Activated T-helper 1 cell treated with anti-CD3 and anti-CD28 coated beads, Interleukin-12 subunit alpha, Interleukin-12 subunit beta, Interleukin-2, Interleukin-4 antibody, amounts not matched to agents 30 ng/mL and 10 ng/mL and 1 ng/mL, durations not matched to agents 14 hours and 24 hours and 36 hours (primary cell): Measurements from ENCODE around the gene PPP1R12B. TPM values are rescaled to one million over a fixed set of nuclear protein-coding genes. Genes with fewer than 3 reads are reported as not detected.
"Not testable (repeated sequence)": the region's sequence is repeated elsewhere in the genome, so short reads cannot be mapped to it uniquely, and the experiment has no call there.

Experiments used
- DNase-seq: peaks from one replicate; pipeline ENCODE4 v3.0.0; 2021; ENCODE audit warnings: low spot score
- H3K27ac Mint-ChIP-seq: one replicate; pipeline ENCODE4 v1.8.0; 2021; ENCODE audit warnings: mild to moderate bottlenecking, mixed read lengths
- H3K27me3 Mint-ChIP-seq: one replicate; pipeline ENCODE4 v1.8.0; 2022; ENCODE audit warnings: mild to moderate bottlenecking, moderate library complexity, mixed read lengths; ENCODE audit not compliant: insufficient read depth
- H3K36me3 Mint-ChIP-seq: one replicate; pipeline ENCODE4 v1.8.0; 2021; ENCODE audit warnings: low read depth, mixed read lengths
- H3K4me1 Mint-ChIP-seq: one replicate; pipeline ENCODE4 v1.8.0; 2021; ENCODE audit warnings: low read depth, mixed read lengths
- H3K4me3 Mint-ChIP-seq: one replicate; pipeline ENCODE4 v1.8.0; 2021; ENCODE audit warnings: mild to moderate bottlenecking, moderate library complexity, mixed read lengths
- H3K9me3 Mint-ChIP-seq: one replicate; pipeline ENCODE4 v1.8.0; 2021; ENCODE audit warnings: mixed read lengths
- intact Hi-C: fragments of 100-400 bp; cut with micrococcal nuclease; formaldehyde crosslinking; loops from one replicate; pipeline ENCODE4 v1.15.1; 2024
- total RNA-seq: library from RNA; stranded (reverse); gene quantifications from 2 replicates; pipeline ENCODE4 v1.2.3, GENCODE V29; 2022

Gene PPP1R12B
- total RNA-seq, 1 donor from 2014 or later = 11.1 TPM

- Mint-ChIP-seq H3K36me3 (peaks cover 7% of the 10 kb centered on the region), H3K4me3 (no peak overlapping the region), H3K4me1 (no peaks in the 10 kb centered on the region), H3K9me3 (no peaks in the 10 kb centered on the region), H3K27ac (no peak overlapping the region), H3K27me3 (no peaks in the 10 kb centered on the region)
- intact Hi-C loops = no loop called here
- no peak for DNase-seq
These were observed 150.0 kb downstream of the PPP1R12B start for GRCh38 chr1:202498542-202498941.

- intact Hi-C loops = loop anchor here (5.0 kb wide), 1 partner anchor 72 kb away; no protein-coding TSS in a partner anchor
- not testable (repeated sequence) for H3K4me1 Mint-ChIP-seq
These were observed 151.5 kb downstream of the PPP1R12B start for GRCh38 chr1:202499997-202500396.

GRCh38 chr1:202501281-202501680, 152.8 kb downstream of the PPP1R12B start:
- H3K9me3 Mint-ChIP-seq = no peaks in the 10 kb centered on the region
- H3K36me3 Mint-ChIP-seq = peaks cover 2% of the 10 kb centered on the region
- H3K27ac Mint-ChIP-seq = no peak overlapping the region
- H3K4me3 Mint-ChIP-seq = no peak overlapping the region
- no peaks in the 10 kb centered on the region for H3K27me3 Mint-ChIP-seq
- intact Hi-C loops = loop anchor here (1.0 to 5.0 kb wide), 4 partner anchors 71 to 218 kb away; no protein-coding TSS in a partner anchor
- H3K4me1 Mint-ChIP-seq = no peaks in the 10 kb centered on the region
- DNase-seq = no peak

More at GRCh38 chr1:202499997-202500396, 151.5 kb downstream of the PPP1R12B start:
- not testable (repeated sequence) for H3K4me3 Mint-ChIP-seq, H3K27me3 Mint-ChIP-seq, H3K27ac Mint-ChIP-seq, H3K36me3 Mint-ChIP-seq, H3K9me3 Mint-ChIP-seq, DNase-seq

GRCh38 chr1:202505356-202505755, 156.9 kb downstream of the PPP1R12B start:
- Mint-ChIP-seq H3K9me3 (no peaks in the 10 kb centered on the region), H3K36me3 (no peaks in the 10 kb centered on the region), H3K4me1 (no peaks in the 10 kb centered on the region), H3K4me3 (no peak overlapping the region), H3K27ac (no peak overlapping the region), H3K27me3 (no peaks in the 10 kb centered on the region)
- DNase-seq = no peak
- intact Hi-C loops = no loop called here

GRCh38 chr1:202505880-202506575, 157.5 kb downstream of the PPP1R12B start:
- H3K4me1 Mint-ChIP-seq, H3K4me3 Mint-ChIP-seq, H3K36me3 Mint-ChIP-seq, H3K9me3 Mint-ChIP-seq, intact Hi-C loops, H3K27me3 Mint-ChIP-seq, H3K27ac Mint-ChIP-seq, DNase-seq: not testable (repeated sequence)

- H3K27ac Mint-ChIP-seq, DNase-seq, H3K9me3 Mint-ChIP-seq, H3K36me3 Mint-ChIP-seq, H3K27me3 Mint-ChIP-seq, H3K4me3 Mint-ChIP-seq, H3K4me1 Mint-ChIP-seq, intact Hi-C loops: not testable (repeated sequence)
These were observed 160.4 kb downstream of the PPP1R12B start for GRCh38 chr1:202508863-202509262.

- H3K27ac Mint-ChIP-seq = peak overlapping the region; percentile 13
- intact Hi-C loops, H3K4me3 Mint-ChIP-seq, H3K36me3 Mint-ChIP-seq, H3K4me1 Mint-ChIP-seq, H3K27me3 Mint-ChIP-seq, H3K9me3 Mint-ChIP-seq, DNase-seq: not testable (repeated sequence)
These were observed 165.4 kb downstream of the PPP1R12B start for GRCh38 chr1:202513875-202514274.

GRCh38 chr1:202516434-202516877, 168.0 kb downstream of the PPP1R12B start:
- H3K36me3 Mint-ChIP-seq = no peaks in the 10 kb centered on the region
- intact Hi-C loops = no loop called here
- H3K9me3 Mint-ChIP-seq = no peaks in the 10 kb centered on the region
- no peak for DNase-seq
- H3K27ac Mint-ChIP-seq = no peak overlapping the region
- H3K4me1 Mint-ChIP-seq = peaks cover 21% of the 10 kb centered on the region
- no peak overlapping the region for H3K4me3 Mint-ChIP-seq
- no peaks in the 10 kb centered on the region for H3K27me3 Mint-ChIP-seq

GRCh38 chr1:202517146-202517545, 168.6 kb downstream of the PPP1R12B start:
- H3K9me3 Mint-ChIP-seq, H3K27ac Mint-ChIP-seq, H3K4me3 Mint-ChIP-seq, H3K27me3 Mint-ChIP-seq, DNase-seq, H3K36me3 Mint-ChIP-seq, intact Hi-C loops: not testable (repeated sequence)
- peaks cover 25% of the 10 kb centered on the region for H3K4me1 Mint-ChIP-seq

- H3K4me1 Mint-ChIP-seq = peaks cover 25% of the 10 kb centered on the region
- H3K4me3 Mint-ChIP-seq, H3K36me3 Mint-ChIP-seq, intact Hi-C loops, H3K27me3 Mint-ChIP-seq, H3K27ac Mint-ChIP-seq, DNase-seq, H3K9me3 Mint-ChIP-seq: not testable (repeated sequence)
These were observed 169.7 kb downstream of the PPP1R12B start for GRCh38 chr1:202518180-202518579.

- H3K4me3 Mint-ChIP-seq, H3K27me3 Mint-ChIP-seq, intact Hi-C loops, H3K36me3 Mint-ChIP-seq, DNase-seq, H3K9me3 Mint-ChIP-seq, H3K27ac Mint-ChIP-seq: not testable (repeated sequence)
- H3K4me1 Mint-ChIP-seq = peaks cover 25% of the 10 kb centered on the region
These were observed 170.4 kb downstream of the PPP1R12B start for GRCh38 chr1:202518905-202519304.

GRCh38 chr1:202520129-202520856, 171.8 kb downstream of the PPP1R12B start:
- H3K9me3 Mint-ChIP-seq, H3K36me3 Mint-ChIP-seq, DNase-seq, H3K4me3 Mint-ChIP-seq, intact Hi-C loops, H3K27ac Mint-ChIP-seq, H3K27me3 Mint-ChIP-seq: not testable (repeated sequence)
- H3K4me1 Mint-ChIP-seq = peaks cover 25% of the 10 kb centered on the region

- H3K27ac Mint-ChIP-seq, DNase-seq, H3K36me3 Mint-ChIP-seq, H3K27me3 Mint-ChIP-seq, H3K9me3 Mint-ChIP-seq, intact Hi-C loops: not testable (repeated sequence)
- Mint-ChIP-seq H3K4me3 (peak overlapping the region; percentile 23), H3K4me1 (peaks cover 25% of the 10 kb centered on the region)
These were observed 172.3 kb downstream of the PPP1R12B start for GRCh38 chr1:202520857-202521216.
